Esophagus muscularis mucosa (tissue), 4 donors: ENCODE data around the gene PIGK. TPM values are rescaled to one million over a fixed set of nuclear protein-coding genes. Genes with fewer than 3 reads are reported as not detected.
"Not testable (repeated sequence)": the region's sequence is repeated elsewhere in the genome, so short reads cannot be mapped to it uniquely, and the experiment has no call there.

Experiments
- DNase-seq: peaks from one replicate; pipeline ENCODE4 v3.0.0-alpha.2; 2017; ENCODE audit errors: extremely low spot score
- H3K27ac ChIP-seq, 4 donors: fragments of 200-600 bp; sonication (generic); replicated peaks in 1 of 4; 1 replicate in 3 of 4; 2 replicates in 1 of 4; pipeline ENCODE4 v1.5.1; 2016 to 2019; ENCODE audit warnings: mild to moderate bottlenecking in 1 of 4
- H3K27me3 ChIP-seq, 4 donors: fragments of 200-600 bp; sonication (generic); one replicate each; pipeline versions ENCODE4 v1.5.1 to v1.6.0; 2016 to 2019
- H3K36me3 ChIP-seq, 4 donors: fragments of 200-600 bp; sonication (generic); one replicate each; pipeline ENCODE4 v1.5.1; 2016 to 2019
- H3K4me1 ChIP-seq, 4 donors: fragments of 200-600 bp; sonication (generic); one replicate each; pipeline ENCODE4 v1.5.1; 2016 to 2019
- H3K4me3 ChIP-seq, 4 donors: fragments of 200-600 bp; sonication (generic); 1 replicate in 2 of 4; 2 replicates in 2 of 4; pipeline ENCODE4 v1.5.1; 2016 to 2019; ENCODE audit warnings: mild to moderate bottlenecking in 4 of 4, moderate library complexity in 1 of 4
- H3K9me3 ChIP-seq, 4 donors: fragments of 200-600 bp; sonication (generic); 1 replicate in 3 of 4; 2 replicates in 1 of 4; pipeline ENCODE4 v1.5.1; 2016 to 2019
- CTCF ChIP-seq, 3 experiments: fragments of 200-600 bp in 2 of 3; fragments of 450-650 bp in 1 of 3; sonication (generic) in 2 of 3; IDR thresholded peaks; one replicate each; pipeline ENCODE4 v1.5.1; 2017 to 2019; ENCODE audit warnings: antibody characterized with exemption in 3 of 3, mild to moderate bottlenecking in 2 of 3, moderate library complexity in 1 of 3
- EP300 ChIP-seq: sonication (generic); formaldehyde crosslinking; IDR thresholded peaks from one replicate; pipeline ENCODE4 v1.6.1; 2017; ENCODE audit warnings: antibody characterized with exemption
- POLR2A ChIP-seq: fragments of 450-650 bp; IDR thresholded peaks from one replicate; pipeline ENCODE4 v1.6.1; 2017; ENCODE audit warnings: antibody characterized with exemption, moderate library complexity, mild to moderate bottlenecking, low read depth
- POLR2AphosphoS5 ChIP-seq, 2 donors: sonication (generic); formaldehyde crosslinking; IDR thresholded peaks; one replicate each; pipeline ENCODE4 v1.6.1; 2017; ENCODE audit warnings: antibody characterized with exemption in 2 of 2
- WGBS: methylation state at CpG from one replicate; pipeline ENCODE4 v1.1.5; 2018; 5-methylcytosine and 5-hydroxymethylcytosine counted together
- intact Hi-C: fragments of 100-400 bp; cut with DNase I; formaldehyde crosslinking; loops from one replicate; pipeline ENCODE4 v1.15.1; 2023
- total RNA-seq, 4 donors: library from RNA; depleted of rRNA; stranded (reverse); fragments of >200 nt; gene quantifications; one replicate each; pipeline versions ENCODE4 v1.1.0 to v1.2.1, GENCODE V29; 2016

PIGK gene
- total RNA-seq, 4 donors from 2014 or later, result 13.3 to 18.3 (median 16.3) TPM

GRCh38 chr1:77170687-77171086 is 48.5 kb downstream of the PIGK start:
- no peak overlapping the region for H3K4me3 ChIP-seq
- no peaks in the 10 kb centered on the region for H3K27me3 ChIP-seq
- WGBS, result 52% methylated on average over 2 of the region's 2 CpGs
- intact Hi-C loops, result no loop called here
- H3K36me3 ChIP-seq, result peaks cover 0 to 2% (median 0%) of the 10 kb centered on the region in 4 donors
- H3K27ac ChIP-seq, result no peak overlapping the region
- no peak for DNase-seq
- H3K9me3 ChIP-seq, result no peaks in the 10 kb centered on the region
- TF ChIP-seq EP300 (no peak), POLR2A (no peak), POLR2AphosphoS5 (IDR thresholded peaks at IDR 0.05) (no peak), CTCF (IDR thresholded peaks at IDR 0.05) (no peak)
- no peaks in the 10 kb centered on the region for H3K4me1 ChIP-seq

GRCh38 chr1:77168358-77168757 is 50.9 kb downstream of the PIGK start:
- 94% methylated on average over 1 of the region's 1 CpG for WGBS
- TF ChIP-seq CTCF (IDR thresholded peaks at IDR 0.05) (no peak), POLR2AphosphoS5 (IDR thresholded peaks at IDR 0.05) (no peak)
- intact Hi-C loops, result no loop called here
- no peaks in the 10 kb centered on the region for H3K27me3 ChIP-seq
- no peak overlapping the region for H3K4me3 ChIP-seq
- no peak overlapping the region for H3K27ac ChIP-seq
- H3K9me3 ChIP-seq, result no peaks in the 10 kb centered on the region
- no peaks in the 10 kb centered on the region for H3K4me1 ChIP-seq
- H3K36me3 ChIP-seq, result peaks cover 0 to 13% (median 0%) of the 10 kb centered on the region in 4 donors
- no peak for DNase-seq

- no peak for DNase-seq
Measured at GRCh38 chr1:77164434-77164944, 54.7 kb downstream of the PIGK start.

GRCh38 chr1:77159706-77160105 is 59.5 kb downstream of the PIGK start:
- H3K4me1 ChIP-seq, H3K4me3 ChIP-seq, H3K27me3 ChIP-seq, H3K27ac ChIP-seq, H3K9me3 ChIP-seq, DNase-seq, intact Hi-C loops: not testable (repeated sequence)
- WGBS, result 96% methylated on average over 3 of the region's 3 CpGs
- peaks cover 0 to 37% (median 18%) of the 10 kb centered on the region in 4 donors for H3K36me3 ChIP-seq

More at GRCh38 chr1:77164434-77164944, 54.7 kb downstream of the PIGK start:
- no peaks in the 10 kb centered on the region for H3K27me3 ChIP-seq
- TF ChIP-seq CTCF (IDR thresholded peaks at IDR 0.05), result no peak
- no peak for TF ChIP-seq EP300
- TF ChIP-seq POLR2A, result no peak
- no peak for TF ChIP-seq POLR2AphosphoS5 (IDR thresholded peaks at IDR 0.05)
- intact Hi-C loops, result no loop called here
- H3K36me3 ChIP-seq, result peaks cover 0 to 33% (median 12%) of the 10 kb centered on the region in 4 donors
- H3K9me3 ChIP-seq, result no peaks in the 10 kb centered on the region
- WGBS, result 90% methylated on average over 5 of the region's 5 CpGs
- no peak overlapping the region for H3K4me3 ChIP-seq
- no peaks in the 10 kb centered on the region for H3K4me1 ChIP-seq
- H3K27ac ChIP-seq, result no peak overlapping the region

GRCh38 chr1:77156214-77156613 is 63.0 kb downstream of the PIGK start:
- Histone ChIP-seq H3K4me1 (no peaks in the 10 kb centered on the region), H3K27ac (no peak overlapping the region), H3K27me3 (no peaks in the 10 kb centered on the region), H3K36me3 (peaks cover 0 to 31% (median 20%) of the 10 kb centered on the region in 4 donors), H3K9me3 (no peaks in the 10 kb centered on the region), H3K4me3 (no peak overlapping the region)
- DNase-seq, result no peak
- no peak for TF ChIP-seq POLR2AphosphoS5 (IDR thresholded peaks at IDR 0.05)
- intact Hi-C loops, result no loop called here

- Histone ChIP-seq H3K4me1 (no peaks in the 10 kb centered on the region), H3K4me3 (no peak overlapping the region), H3K9me3 (no peaks in the 10 kb centered on the region), H3K36me3 (no peaks in the 10 kb centered on the region), H3K27ac (no peak overlapping the region), H3K27me3 (no peaks in the 10 kb centered on the region)
- DNase-seq, result no peak
- WGBS, result 93% methylated on average over 5 of the region's 5 CpGs
- TF ChIP-seq CTCF (IDR thresholded peaks at IDR 0.05), result no peak
- no peak for TF ChIP-seq EP300
- TF ChIP-seq POLR2A, result no peak
- no peak for TF ChIP-seq POLR2AphosphoS5 (IDR thresholded peaks at IDR 0.05)
- intact Hi-C loops, result loop anchor here (5.0 to 10.0 kb wide), 2 partner anchors 386 to 991 kb away; no protein-coding TSS in a partner anchor
Measured at GRCh38 chr1:77146270-77146669, 73.0 kb downstream of the PIGK start.
